Smooth muscle cell (in vitro differentiated cells): ENCODE results near the gene PGAP6. TPM values are rescaled to one million over a fixed set of nuclear protein-coding genes. Genes with fewer than 3 reads are reported as not detected.
"Not testable (repeated sequence)": the region's sequence is repeated elsewhere in the genome, so short reads cannot be mapped to it uniquely, and the experiment has no call there.

ENCODE experiments used
- DNase-seq: peaks from one replicate; lab custom pipeline; 2025; ENCODE audit not compliant: unreplicated experiment; lab: John Stamatoyannopoulos, UW
- H2AFZ ChIP-seq: fragments of 200-600 bp; sonication (generic); 2 replicates; pipeline ENCODE4 v1.6.0; 2016; ENCODE audit warnings: antibody characterized with exemption, low read depth, mild to moderate bottlenecking
- H3F3A ChIP-seq: fragments of 200-600 bp; sonication (generic); 2 replicates; pipeline ENCODE4 v1.6.0; 2017; ENCODE audit warnings: antibody characterized with exemption, low read depth
- H3K27ac ChIP-seq: fragments of 200-600 bp; sonication (generic); 2 replicates; pipeline ENCODE4 v1.5.1; 2016; ENCODE audit warnings: low read depth, mild to moderate bottlenecking
- H3K27me3 ChIP-seq: fragments of 200-600 bp; sonication (generic); 2 replicates; pipeline ENCODE4 v1.6.1; 2016; ENCODE audit warnings: low read depth, mild to moderate bottlenecking
- H3K36me3 ChIP-seq: fragments of 200-600 bp; sonication (generic); 2 replicates; pipeline ENCODE4 v1.5.1; 2016; ENCODE audit warnings: low read depth
- H3K4me1 ChIP-seq: fragments of 200-600 bp; sonication (generic); 2 replicates; pipeline ENCODE4 v1.5.1; 2016; ENCODE audit warnings: low read depth
- H3K4me2 ChIP-seq: fragments of 200-600 bp; sonication (generic); 2 replicates; pipeline ENCODE4 v1.6.0; 2016; ENCODE audit warnings: mild to moderate bottlenecking
- H3K4me3 ChIP-seq: fragments of 200-600 bp; sonication (generic); 2 replicates; pipeline ENCODE4 v1.5.1; 2016; ENCODE audit warnings: mild to moderate bottlenecking
- H3K79me2 ChIP-seq: fragments of 200-600 bp; sonication (generic); 2 replicates; pipeline ENCODE4 v1.6.0; 2016; ENCODE audit warnings: low read depth, mild to moderate bottlenecking
- H3K9ac ChIP-seq: fragments of 200-600 bp; sonication (generic); 2 replicates; pipeline ENCODE4 v1.6.0; 2016; ENCODE audit warnings: low read depth
- H3K9me3 ChIP-seq: fragments of 200-600 bp; sonication (generic); replicated peaks from 2 replicates; pipeline ENCODE4 v1.5.1; 2016; ENCODE audit warnings: low read depth
- H4K20me1 ChIP-seq: fragments of 200-600 bp; sonication (generic); 2 replicates; pipeline ENCODE4 v1.6.0; 2016; ENCODE audit warnings: low read depth
- CTCF ChIP-seq: fragments of 200-600 bp; sonication (generic); IDR thresholded peaks from 2 replicates; pipeline ENCODE4 v1.5.1; 2017; ENCODE audit warnings: borderline replicate concordance, mild to moderate bottlenecking, antibody characterized with exemption; ENCODE audit not compliant: insufficient read depth, poor library complexity, severe bottlenecking
- WGBS: methylation state at CpG from one replicate; pipeline ENCODE4 v1.1.7; 2016; ENCODE audit warnings: low lambda C conversion rate; 5-methylcytosine and 5-hydroxymethylcytosine counted together
- polyA plus RNA-seq: library from polyadenylated mRNA; unstranded; fragments of >200 nt; fragmentation: Nextera tagmentation; extraction: Ambion mirVana; gene quantifications from 2 replicates; pipeline ENCODE4 v1.2.1, GENCODE V29; 2016
- total RNA-seq: library from RNA; depleted of rRNA; stranded (reverse); fragments of >200 nt; gene quantifications from 2 replicates; pipeline ENCODE4 v1.2.3, GENCODE V29; 2014

PGAP6 gene
- total and polyA plus RNA-seq, 2 experiments from 2014 or later: 57.1 to 80.0 TPM

- H3K4me2 ChIP-seq: no peak overlapping the region
- H3K9ac ChIP-seq: no peak overlapping the region
- H3F3A ChIP-seq: no peaks in the 10 kb centered on the region
- H3K4me3 ChIP-seq: no peak overlapping the region
- DNase-seq: no peak
- peaks cover 96% of the 10 kb centered on the region for H4K20me1 ChIP-seq
- no peak overlapping the region for H2AFZ ChIP-seq
- TF ChIP-seq CTCF: no peak
- no peaks in the 10 kb centered on the region for H3K36me3 ChIP-seq
- H3K4me1 ChIP-seq: no peaks in the 10 kb centered on the region
- H3K9me3 ChIP-seq: no peaks in the 10 kb centered on the region
- no peak overlapping the region for H3K27ac ChIP-seq
- peaks cover 94% of the 10 kb centered on the region for H3K79me2 ChIP-seq
- WGBS: 95% methylated on average over 10 of the region's 10 CpGs
- H3K27me3 ChIP-seq: no peaks in the 10 kb centered on the region
Measured at GRCh38 chr16:337437-337836, 44.3 kb downstream of the PGAP6 start.

- no peak overlapping the region for H3K27ac ChIP-seq
- H3K4me1 ChIP-seq: no peaks in the 10 kb centered on the region
- no peak for DNase-seq
- no peaks in the 10 kb centered on the region for H3K36me3 ChIP-seq
- 97% methylated on average over 11 of the region's 11 CpGs for WGBS
- H3K9me3 ChIP-seq: no peaks in the 10 kb centered on the region
- peaks cover 100% of the 10 kb centered on the region for H4K20me1 ChIP-seq
- no peaks in the 10 kb centered on the region for H3K27me3 ChIP-seq
- H3K4me3 ChIP-seq: no peak overlapping the region
- H2AFZ ChIP-seq: no peak overlapping the region
- peaks cover 93% of the 10 kb centered on the region for H3K79me2 ChIP-seq
- no peaks in the 10 kb centered on the region for H3F3A ChIP-seq
- no peak for TF ChIP-seq CTCF
- H3K9ac ChIP-seq: no peak overlapping the region
- no peak overlapping the region for H3K4me2 ChIP-seq
Measured at GRCh38 chr16:336269-336668, 45.5 kb downstream of the PGAP6 start.

- DNase-seq, H3K27me3 ChIP-seq, H3K4me3 ChIP-seq, H3K9me3 ChIP-seq, H3K27ac ChIP-seq, H2AFZ ChIP-seq, H3K4me1 ChIP-seq, H3K36me3 ChIP-seq, H3F3A ChIP-seq, H3K4me2 ChIP-seq: not testable (repeated sequence)
- H3K9ac ChIP-seq: peak overlapping the region; percentile 13
- peaks cover 85% of the 10 kb centered on the region for H3K79me2 ChIP-seq
- H4K20me1 ChIP-seq: peaks cover 100% of the 10 kb centered on the region
- 80% methylated on average over 11 of the region's 11 CpGs for WGBS
Measured at GRCh38 chr16:334861-335632, 46.7 kb downstream of the PGAP6 start.

- Histone ChIP-seq H4K20me1 (peaks cover 100% of the 10 kb centered on the region), H3K79me2 (peaks cover 82% of the 10 kb centered on the region)
- H3K4me3 ChIP-seq, H3K27ac ChIP-seq, DNase-seq, H3K9me3 ChIP-seq, H2AFZ ChIP-seq, H3K4me2 ChIP-seq, H3K9ac ChIP-seq, H3K4me1 ChIP-seq, H3F3A ChIP-seq, H3K36me3 ChIP-seq, H3K27me3 ChIP-seq: not testable (repeated sequence)
- 89% methylated on average over 5 of the region's 5 CpGs for WGBS
Measured at GRCh38 chr16:334164-334832, 47.5 kb downstream of the PGAP6 start.
